ENCODE measurements around the gene ACAA2.
A peak's percentile ranks its signal among the peaks of the same experiment; 100 is the strongest.
"Not testable (repeated sequence)": the region's sequence is repeated elsewhere in the genome, so short reads cannot be mapped to it uniquely, and the experiment has no call there.

The ACAA2 gene

DNA sequence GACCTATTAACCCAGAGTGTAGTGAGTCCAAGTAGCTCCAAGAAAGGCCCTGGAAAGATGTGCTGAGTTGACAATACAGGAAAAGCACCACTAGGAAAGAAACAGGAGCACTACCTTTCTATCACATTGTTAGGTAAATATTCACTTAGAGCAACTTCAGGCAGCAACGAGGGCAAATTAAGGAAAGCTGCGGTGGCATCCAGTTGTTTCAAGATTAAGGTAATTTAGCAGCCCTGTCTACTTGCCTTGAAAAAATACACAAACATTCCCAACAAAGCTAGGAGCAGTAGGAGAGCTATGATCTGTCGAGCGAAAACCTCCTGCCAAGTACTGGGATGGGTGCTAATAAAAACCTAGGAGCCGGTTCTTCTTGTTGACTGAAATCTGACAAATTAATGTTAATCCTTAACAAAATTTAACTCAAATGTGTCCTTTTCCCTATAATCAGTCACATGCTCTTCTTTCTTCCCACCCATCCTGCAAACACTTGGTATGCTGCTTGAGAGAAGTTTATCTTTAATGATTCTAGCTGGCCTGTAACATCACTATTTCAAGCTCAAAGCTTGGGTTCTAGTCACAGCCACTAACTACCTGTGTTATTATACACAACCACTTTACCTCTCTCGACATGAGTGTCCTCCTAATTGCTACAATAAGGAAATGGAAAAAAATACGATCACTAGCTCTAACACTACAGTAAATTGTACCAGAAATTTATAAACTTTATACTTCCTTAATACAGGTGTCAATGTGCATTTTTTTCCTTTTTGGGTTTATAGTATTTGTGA is 2.0 kb downstream of the ACAA2 start:
- DNase-seq: no peak

- not testable (repeated sequence) for DNase-seq
Observed at GRCh38 chr18:49808553-49809191, 4.7 kb downstream of the ACAA2 start.

GRCh38 chr18:49804096-49804495 is 9.2 kb downstream of the ACAA2 start:
- DNase-seq: no peak

- DNase-seq: no peak
Observed at GRCh38 chr18:49802623-49803022, 10.7 kb downstream of the ACAA2 start.

- DNase-seq: not testable (repeated sequence)
Observed at GRCh38 chr18:49800491-49800890, 12.8 kb downstream of the ACAA2 start.

GRCh38 chr18:49799806-49800205 is 13.5 kb downstream of the ACAA2 start:
- DNase-seq: not testable (repeated sequence)

GRCh38 chr18:49798001-49798400 is 15.3 kb downstream of the ACAA2 start:
- no peak for DNase-seq

DNA sequence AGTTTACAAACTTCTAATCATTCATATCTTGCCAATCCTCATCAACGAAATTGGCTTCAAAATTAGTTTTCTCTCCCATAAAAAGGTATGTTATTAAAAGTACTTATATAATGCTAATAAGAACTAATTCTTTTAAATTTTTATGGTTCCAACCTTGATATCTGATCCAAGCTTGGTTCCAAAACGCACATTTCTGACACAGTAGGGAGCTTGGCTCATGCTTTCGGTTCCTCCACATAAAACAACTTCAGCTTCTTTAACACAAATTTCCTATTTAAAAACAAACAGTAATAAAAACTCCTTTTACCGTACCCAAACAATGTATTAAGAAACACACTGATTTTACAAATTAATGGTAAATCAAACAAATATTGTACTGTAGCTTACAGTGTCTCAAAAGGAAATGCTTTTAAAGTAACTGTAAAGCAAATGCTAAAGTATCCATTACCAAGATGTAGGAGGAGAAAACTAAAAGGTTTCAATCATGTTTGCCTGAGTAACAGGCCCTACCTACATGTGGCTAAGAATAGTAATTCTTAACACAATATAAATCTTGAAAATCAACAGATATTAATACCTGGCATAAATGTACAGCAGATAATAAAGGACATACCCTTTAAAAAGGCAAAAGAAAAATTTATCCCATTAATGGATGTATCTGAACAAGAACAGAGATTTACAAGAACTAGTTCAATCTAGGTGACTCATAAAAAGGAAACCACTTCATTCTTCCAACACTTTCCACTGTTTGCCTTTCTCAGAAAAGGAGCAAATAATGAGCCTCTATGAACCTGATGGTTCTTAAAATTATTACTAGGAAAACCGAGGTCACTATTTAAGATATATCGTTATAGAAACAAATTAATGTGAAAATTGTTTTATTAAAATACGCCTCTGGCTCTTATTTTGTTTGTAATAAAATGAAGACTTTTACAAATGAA is 17.5 kb downstream of the ACAA2 start:
- no peak for DNase-seq

DNA sequence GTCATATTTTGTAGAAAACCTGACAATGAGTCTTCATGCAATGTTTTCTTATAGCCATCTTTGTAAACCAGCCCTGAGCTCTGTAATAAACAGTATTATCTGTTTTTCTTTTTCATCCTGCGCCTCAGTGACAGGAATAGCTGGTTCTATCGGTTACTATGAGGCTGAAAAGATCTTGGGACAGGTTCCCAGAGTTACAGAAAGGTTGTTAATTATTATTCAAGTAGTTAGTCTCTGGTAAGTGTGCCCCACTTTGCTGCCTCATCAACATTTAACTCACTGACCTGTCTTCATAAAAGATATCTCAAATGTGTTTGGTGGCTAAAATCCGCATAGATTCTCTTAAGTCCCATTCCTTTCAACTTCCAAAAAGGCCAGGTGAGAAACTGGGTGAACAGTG is 18.6 kb downstream of the ACAA2 start:
- DNase-seq: no peak

DNA sequence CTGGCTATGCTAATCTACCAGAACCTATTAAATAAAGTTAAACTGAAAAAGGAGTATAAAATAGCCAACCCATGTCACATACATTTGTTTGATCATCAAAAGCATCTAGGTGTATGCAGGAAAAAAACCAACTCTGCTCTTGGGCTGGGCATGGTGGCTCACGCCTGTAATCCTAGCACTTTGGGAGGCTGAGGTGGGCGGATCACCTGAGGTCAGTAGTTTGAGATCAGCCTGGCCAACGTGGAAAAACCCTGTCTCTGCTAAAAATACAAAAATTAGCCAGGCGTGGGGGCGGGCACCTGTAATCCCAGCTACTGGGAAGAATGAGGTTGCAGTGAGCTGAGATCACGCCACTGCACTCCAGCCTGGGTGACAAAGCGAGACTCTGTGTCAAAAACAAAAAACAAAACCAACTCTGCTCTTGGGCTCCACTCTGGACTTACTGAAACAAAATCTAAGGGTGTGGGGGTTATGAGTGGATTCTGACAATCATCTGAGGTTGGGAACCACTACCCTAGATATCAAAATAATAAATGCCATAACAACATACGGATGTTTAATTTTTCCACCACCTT is 23.7 kb downstream of the ACAA2 start:
- not testable (repeated sequence) for DNase-seq

DNA sequence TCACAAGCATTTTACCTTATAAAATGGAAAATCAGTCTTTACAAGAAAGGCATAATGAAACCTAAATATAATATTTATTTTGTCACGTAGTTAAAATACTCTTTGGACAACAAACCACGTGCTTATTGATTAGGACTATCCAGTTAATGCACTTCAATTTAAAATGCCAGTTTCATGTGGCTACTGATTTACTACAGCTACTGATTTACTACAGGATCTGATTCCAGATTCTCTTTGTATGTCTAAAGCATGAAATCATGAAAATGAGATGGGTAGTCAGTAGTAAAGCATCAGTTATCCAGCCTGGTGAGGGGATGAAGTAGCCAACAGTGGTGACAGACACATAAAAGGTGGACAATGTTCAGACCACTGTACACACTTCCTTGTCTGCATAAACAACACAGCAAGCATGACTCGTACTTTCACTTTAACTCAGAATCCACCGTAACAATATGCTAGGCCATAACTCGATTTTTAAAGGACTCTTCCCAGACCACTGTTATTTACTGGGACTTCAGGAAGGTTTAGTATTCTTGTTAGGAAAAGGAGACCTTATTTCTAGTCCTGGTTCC is 24.9 kb downstream of the ACAA2 start:
- no peak for DNase-seq

- DNase-seq: no peak
Observed at GRCh38 chr18:49786019-49786720, 27.2 kb downstream of the ACAA2 start.

DNA sequence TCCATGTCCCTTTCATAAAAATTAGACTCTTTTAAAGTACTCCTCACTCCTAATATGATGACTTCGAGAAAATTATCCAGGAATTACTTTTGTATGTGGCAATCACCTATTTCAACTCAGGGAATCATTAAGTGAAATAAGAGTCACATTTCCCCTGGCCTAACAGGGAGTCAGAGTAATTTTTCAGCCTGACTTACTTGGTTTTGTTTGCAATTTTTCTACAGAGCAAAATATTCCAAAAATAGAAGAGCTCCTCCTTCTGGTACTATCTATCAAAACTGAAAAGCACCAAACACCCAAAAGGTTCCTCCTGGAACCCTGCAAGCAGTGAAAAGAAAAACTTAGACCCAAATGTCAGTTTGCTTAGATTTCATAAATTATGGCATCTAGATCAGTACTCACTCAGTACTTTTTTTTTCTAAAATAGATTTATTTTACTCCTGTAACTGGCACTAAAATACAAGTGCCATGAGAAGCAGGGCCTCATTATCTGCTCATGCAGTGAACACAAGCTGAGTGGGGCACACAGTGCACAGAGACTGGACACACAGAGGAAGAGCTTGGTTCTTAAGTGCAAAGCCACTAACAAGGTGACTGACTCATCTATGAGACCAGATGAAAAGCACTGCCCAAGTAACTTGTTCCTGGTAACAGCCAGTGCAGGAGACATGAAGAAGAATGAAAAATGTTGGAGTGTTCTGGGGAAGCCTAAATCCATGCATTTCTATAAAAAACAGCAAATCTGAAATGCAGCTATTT is 28.7 kb downstream of the ACAA2 start:
- DNase-seq: no peak

GRCh38 chr18:49783631-49784030 is 29.7 kb downstream of the ACAA2 start:
- DNase-seq: not testable (repeated sequence)

- DNase-seq: no peak
Observed at GRCh38 chr18:49778826-49779465, 34.4 kb downstream of the ACAA2 start.

- no peak for DNase-seq
Observed at GRCh38 chr18:49769047-49769728, 44.1 kb downstream of the ACAA2 start.

- DNase-seq: peak in 1 of 2 experiments; percentile 49
Observed at GRCh38 chr18:49768051-49768391, 45.3 kb downstream of the ACAA2 start.

GRCh38 chr18:49767111-49768050 is 46.0 kb downstream of the ACAA2 start:
- DNase-seq: no peak

DNA sequence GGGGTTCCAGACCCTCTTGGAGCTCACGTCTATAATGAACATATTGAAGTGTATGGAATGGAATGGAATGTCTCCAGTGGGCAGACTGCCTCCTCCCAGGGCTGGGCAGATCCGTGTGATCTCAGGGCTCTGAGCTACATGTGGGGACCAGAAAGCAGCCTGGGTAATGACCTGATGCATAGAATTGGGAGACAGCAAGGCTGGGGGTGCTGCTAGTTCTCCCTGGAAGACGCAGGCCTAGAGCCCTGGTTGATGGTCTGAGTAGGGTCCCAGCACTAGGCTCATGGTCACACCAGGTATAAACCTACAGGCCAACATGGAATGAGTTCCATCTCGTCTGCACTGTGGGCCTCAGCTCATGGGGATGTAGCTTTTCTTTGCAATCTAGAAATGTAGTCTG is 46.7 kb downstream of the ACAA2 start:
- no peak for DNase-seq

Measured in NCI-H1930 (cell line).